Measurements from ENCODE around the gene ZNF705A. TPM values are rescaled to one million over a fixed set of nuclear protein-coding genes. Genes with fewer than 3 reads are reported as not detected.
"Not testable (repeated sequence)": the region's sequence is repeated elsewhere in the genome, so short reads cannot be mapped to it uniquely, and the experiment has no call there.

Gene ZNF705A
- total RNA-seq (2014; rRNA removed; shearing (Covaris generic)) = not detected in 2 replicates

GRCh38 chr12:8156845-8157244, at the start of gene ZNF705A:
TSS of gene ZNF705A (plus strand) at chr12:8157015. CDS start at chr12:8172626, 15,611 bp downstream.
- peak in 1 of 2 experiments; percentile 12 for DNase-seq
- peak within 1 kb of the TSS; percentile 15; the same call in 1 of the 2 replicates for H3K27ac ChIP-seq
- H3K9me3 ChIP-seq (replicated peaks) = no peaks in the 10 kb centered on the region
- H3K4me3 ChIP-seq = no peak within 1 kb of the TSS
- H3K36me3 ChIP-seq = no peaks in the 10 kb centered on the region
- no peaks in the 10 kb centered on the region; the same call in 1 of the 2 replicates for H3K27me3 ChIP-seq
- peaks cover 6% of the 10 kb centered on the region for H3K4me1 ChIP-seq

DNA sequence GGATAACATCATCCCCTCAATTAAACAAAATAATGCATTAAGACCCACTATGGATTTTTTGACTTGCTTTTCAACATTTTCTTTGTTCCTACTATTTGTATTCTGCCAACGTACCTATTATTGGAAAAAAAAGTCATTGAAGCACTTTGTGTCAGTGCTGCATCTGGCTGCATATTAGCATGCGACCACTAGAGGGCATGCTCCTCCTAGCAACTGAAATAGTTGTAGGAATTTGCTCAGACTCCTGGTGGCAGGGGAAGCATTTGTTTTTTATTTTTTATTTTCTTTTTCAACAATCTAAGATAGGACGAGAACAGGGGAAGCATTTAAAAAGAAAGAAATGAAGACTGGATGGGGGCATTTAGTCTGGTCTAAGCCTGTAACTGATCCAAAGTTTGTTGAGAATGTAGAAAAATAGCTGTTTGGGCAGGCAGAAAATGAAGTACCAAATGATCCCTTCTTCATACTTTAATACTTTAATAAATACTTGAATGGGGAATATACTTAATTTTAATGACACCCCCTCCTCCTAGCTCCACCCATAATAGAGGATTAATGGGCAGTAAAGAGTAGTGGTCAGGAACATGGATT, 47.9 kb upstream of the ZNF705A start:
- Histone ChIP-seq H3K27me3 (no peaks in the 10 kb centered on the region), H3K9me3 (replicated peaks) (0 out of 2 replicates have a peak, but pooled peaks cover 2% of the 10 kb centered on the region), H3K4me1 (no peaks in the 10 kb centered on the region), H3K4me3 (no peak overlapping the region), H3K27ac (no peak overlapping the region), H3K36me3 (no peaks in the 10 kb centered on the region)
- DNase-seq = peak; percentile 62 to 80

DNA sequence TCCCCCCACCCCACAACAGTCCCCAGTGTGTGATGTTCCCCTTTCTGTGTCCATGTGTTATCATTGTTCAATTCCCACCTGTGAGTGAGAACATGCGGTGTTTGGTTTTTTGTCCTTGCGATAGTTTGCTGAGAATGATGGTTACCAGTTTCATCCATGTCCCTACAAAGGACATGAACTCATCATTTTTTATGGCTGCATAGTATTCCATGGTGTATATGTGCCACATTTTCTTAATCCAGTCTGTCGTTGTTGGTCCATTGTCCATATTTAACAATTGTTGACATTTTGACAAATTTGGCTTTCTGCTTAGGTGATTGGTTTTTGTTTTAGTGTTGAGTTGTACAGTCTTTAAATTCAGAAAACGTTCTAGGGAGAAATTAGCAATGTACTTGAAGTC, 43.7 kb upstream of the ZNF705A start:
- H3K27ac ChIP-seq; H3K36me3 ChIP-seq; H3K27me3 ChIP-seq; H3K9me3 ChIP-seq (replicated peaks); H3K4me1 ChIP-seq; DNase-seq; H3K4me3 ChIP-seq: not testable (repeated sequence)

DNA sequence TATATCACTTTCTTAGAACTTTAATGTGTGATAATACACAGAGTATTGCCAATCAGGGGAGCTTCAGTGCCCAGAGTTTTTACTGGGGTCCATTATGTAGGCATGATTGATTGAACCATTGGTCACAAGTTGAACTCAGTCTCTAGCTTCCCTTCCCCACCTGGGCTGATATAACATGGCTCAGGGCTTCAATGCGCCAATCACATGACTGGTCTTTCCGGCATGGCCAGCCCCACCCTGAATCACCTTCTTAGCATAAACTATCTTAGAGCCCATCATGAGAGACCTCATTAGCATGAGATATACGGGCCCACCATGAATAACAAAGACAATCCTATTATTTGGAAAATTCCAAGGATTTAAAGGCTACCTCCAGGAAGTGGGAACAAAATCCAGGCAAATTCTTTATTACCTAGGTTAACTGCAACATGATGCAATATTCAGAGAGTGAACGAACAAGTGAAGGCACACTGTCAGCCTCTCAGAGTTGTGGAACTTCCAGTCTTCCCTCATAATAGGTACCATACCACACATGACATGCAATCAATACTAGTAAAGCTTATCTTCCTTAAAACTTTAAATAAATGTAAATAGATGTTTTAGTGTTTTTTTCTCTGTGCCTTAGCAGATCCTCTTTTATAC, 36.6 kb upstream of the ZNF705A start:
- no peaks in the 10 kb centered on the region for H3K9me3 ChIP-seq (replicated peaks)
- no peaks in the 10 kb centered on the region for H3K36me3 ChIP-seq
- no peak overlapping the region for H3K4me3 ChIP-seq
- H3K27ac ChIP-seq = no peak overlapping the region
- no peaks in the 10 kb centered on the region for H3K4me1 ChIP-seq
- no peak for DNase-seq
- no peaks in the 10 kb centered on the region for H3K27me3 ChIP-seq

DNA sequence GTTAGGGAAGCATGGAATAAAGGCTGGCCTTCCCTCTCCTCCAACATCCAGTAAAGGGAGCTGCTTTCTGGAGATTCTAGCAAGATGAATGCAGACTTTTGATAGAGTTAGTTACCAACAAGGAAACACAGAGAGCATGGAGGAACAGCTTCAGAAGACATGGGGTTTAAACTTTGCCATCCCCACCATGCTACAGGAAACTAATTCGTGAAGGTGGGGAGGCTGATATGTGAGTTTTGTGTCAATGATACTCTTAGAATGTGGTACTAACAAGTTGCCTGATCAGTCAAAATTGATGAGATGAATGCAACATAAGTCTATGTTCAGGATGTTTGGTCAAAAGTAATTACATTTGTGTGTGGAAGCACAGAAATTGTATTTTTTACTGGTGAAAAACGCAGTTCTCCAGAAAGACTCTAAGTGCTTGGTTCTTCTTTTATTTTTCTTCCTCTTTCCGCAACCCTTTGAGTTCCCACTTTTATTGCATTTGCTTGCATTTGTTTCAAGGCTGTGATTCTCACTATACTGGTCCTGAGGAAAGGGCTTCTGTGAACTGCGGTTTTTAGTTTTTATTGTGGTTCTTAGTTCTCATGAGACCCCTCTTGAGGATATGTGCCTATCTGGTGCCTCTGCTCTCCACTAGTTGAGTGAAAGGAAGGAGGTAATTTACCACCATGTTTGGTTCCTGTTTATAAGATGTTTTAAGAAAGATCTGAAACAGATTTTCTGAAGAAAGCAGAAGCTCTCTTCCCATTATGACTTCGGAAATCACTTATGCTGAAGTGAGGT, 33.5 kb upstream of the ZNF705A start, which contains the start of gene CLEC4A:
CLEC4A (plus strand) TSS at position 494 of the 789 bp plus-strand sequence; CDS start at position 756, 262 bp downstream.
- Histone ChIP-seq H3K27ac (no peak within 1 kb of the TSS), H3K9me3 (replicated peaks) (no peaks in the 10 kb centered on the region), H3K4me1 (no peaks in the 10 kb centered on the region), H3K4me3 (no peak within 1 kb of the TSS), H3K27me3 (no peaks in the 10 kb centered on the region), H3K36me3 (no peaks in the 10 kb centered on the region)
- DNase-seq = no peak

- no peaks in the 10 kb centered on the region for H3K36me3 ChIP-seq
- no peaks in the 10 kb centered on the region for H3K9me3 ChIP-seq (replicated peaks)
These were observed 29.7 kb upstream of the ZNF705A start for GRCh38 chr12:8127138-8127537.

DNA sequence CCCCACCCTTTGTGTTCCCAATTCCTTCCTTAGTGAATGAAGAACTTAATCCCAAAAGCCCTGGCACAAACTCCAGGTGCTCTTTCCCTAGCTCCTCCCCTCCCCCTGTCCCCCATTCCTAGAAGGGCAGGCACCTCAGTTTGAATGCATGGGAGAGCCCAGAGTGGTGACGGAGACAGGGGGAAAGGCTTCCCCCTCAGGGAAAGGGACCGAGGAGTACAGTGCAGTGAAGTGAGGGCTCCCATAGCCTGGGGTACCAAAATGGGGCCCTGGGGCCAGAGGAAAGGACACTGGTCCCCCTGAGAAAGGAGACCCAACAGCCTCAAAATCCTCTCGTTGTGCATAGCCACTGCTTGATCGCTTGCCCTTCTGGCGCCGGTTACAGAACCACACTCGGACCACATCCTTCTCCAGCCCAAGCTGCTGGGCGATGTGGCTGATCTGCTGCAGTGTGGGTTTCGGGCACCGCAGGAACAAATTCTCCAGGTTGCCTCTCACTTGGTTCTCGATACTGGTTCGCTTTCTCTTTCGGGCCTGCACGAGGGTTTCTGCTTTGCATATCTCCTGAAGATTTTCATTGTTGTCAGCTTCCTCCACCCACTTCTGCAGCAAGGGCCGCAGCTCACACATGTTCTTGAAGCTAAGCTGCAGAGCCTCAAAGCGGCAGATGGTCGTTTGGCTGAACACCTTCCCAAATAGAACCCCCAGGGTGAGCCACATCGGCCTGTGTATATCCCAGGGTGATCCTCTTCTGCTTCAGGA, 23.0 kb upstream of the ZNF705A start:
- H3K9me3 ChIP-seq (replicated peaks); H3K27me3 ChIP-seq; H3K27ac ChIP-seq; DNase-seq; H3K36me3 ChIP-seq; H3K4me1 ChIP-seq; H3K4me3 ChIP-seq: not testable (repeated sequence)

More at GRCh38 chr12:8127138-8127537, 29.7 kb upstream of the ZNF705A start:
- no peak overlapping the region for H3K27ac ChIP-seq
- H3K4me3 ChIP-seq = no peak overlapping the region
- no peak for DNase-seq
- no peaks in the 10 kb centered on the region for H3K4me1 ChIP-seq
- H3K27me3 ChIP-seq = no peaks in the 10 kb centered on the region

DNA sequence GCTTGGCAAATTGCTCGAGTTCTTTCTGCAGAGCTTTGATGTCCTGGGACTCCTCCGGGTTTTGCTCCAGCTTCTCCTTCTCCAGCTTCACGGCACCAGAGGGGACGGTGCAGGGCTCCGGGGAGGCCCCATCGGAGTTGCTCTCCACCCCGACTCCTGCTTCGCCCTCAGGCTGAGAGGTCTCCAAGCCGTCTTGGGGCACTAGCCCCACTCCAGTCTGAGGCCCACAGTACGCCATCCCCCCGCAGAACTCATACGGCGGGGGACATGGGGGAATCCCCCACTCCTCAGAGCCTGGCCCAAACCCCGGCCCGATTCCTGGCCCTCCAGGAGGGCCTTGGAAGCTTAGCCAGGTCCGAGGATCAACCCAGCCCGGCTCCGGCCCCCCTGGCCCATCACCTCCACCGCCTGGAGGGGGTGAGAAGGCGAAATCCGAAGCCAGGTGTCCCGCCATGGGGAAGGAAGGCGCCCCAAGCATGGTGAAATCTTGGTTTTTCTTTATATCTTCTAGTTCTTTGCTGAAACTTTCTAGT, 22.4 kb upstream of the ZNF705A start:
- H3K27ac ChIP-seq; H3K9me3 ChIP-seq (replicated peaks); H3K27me3 ChIP-seq; H3K4me1 ChIP-seq; DNase-seq; H3K36me3 ChIP-seq; H3K4me3 ChIP-seq: not testable (repeated sequence)

DNA sequence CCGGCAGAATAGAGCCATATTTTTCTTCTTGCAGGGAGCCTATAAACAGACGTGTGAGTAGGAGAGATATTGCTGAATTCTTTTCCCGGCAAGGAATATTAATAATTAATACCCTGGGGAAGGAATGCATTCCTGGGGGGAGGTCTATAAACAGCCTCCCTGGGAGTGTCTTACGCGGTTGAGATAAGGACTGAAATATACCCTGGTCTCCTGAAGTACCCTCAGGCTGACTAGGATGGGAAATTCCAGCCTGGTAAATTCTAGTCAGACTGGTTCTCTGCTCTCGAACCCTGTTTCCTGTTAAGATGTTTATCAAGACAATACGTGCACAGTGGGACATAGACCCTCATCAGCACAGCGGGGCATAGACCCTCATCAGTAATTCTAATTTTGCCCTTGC, 15.2 kb upstream of the ZNF705A start:
- H3K4me3 ChIP-seq; H3K4me1 ChIP-seq; H3K27ac ChIP-seq; H3K36me3 ChIP-seq; H3K27me3 ChIP-seq; H3K9me3 ChIP-seq (replicated peaks); DNase-seq: not testable (repeated sequence)

DNA sequence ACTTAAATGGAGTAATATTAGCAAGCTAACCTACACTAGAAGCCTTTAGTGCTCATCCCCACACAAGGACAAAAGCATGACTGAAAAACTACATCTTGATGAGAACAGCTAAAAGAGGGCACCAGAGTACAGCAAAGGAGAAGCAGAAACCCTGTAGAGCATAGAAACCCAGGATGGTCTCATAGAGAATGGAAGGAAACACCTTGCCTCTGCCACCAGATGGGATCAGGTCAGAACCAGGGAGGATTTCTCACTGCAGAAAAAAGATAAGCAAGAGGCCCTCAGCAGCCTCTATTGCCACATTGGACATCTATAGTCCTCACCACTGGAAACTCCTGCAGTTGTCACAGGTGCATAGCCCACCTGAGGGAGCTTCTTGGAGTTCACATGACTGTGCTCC, 13.6 kb upstream of the ZNF705A start:
- 0 out of 2 replicates have a peak, but pooled peaks cover 3% of the 10 kb centered on the region for H3K9me3 ChIP-seq (replicated peaks)
- no peaks in the 10 kb centered on the region for H3K36me3 ChIP-seq
- no peak overlapping the region for H3K4me3 ChIP-seq
- H3K27ac ChIP-seq = no peak overlapping the region
- peaks cover 8% of the 10 kb centered on the region; the same call in 1 of the 2 replicates for H3K4me1 ChIP-seq
- DNase-seq = no peak
- no peaks in the 10 kb centered on the region for H3K27me3 ChIP-seq

- H3K27ac ChIP-seq = peak overlapping the region; percentile 61
These were observed 10.9 kb upstream of the ZNF705A start for GRCh38 chr12:8145754-8146441.

GRCh38 chr12:8146442-8146771, 10.4 kb upstream of the ZNF705A start:
- peak overlapping the region; percentile 57 for H3K4me3 ChIP-seq
- no peak for DNase-seq
- no peaks in the 10 kb centered on the region for H3K36me3 ChIP-seq
- H3K9me3 ChIP-seq (replicated peaks) = 0 out of 2 replicates have a peak, but pooled peaks cover 7% of the 10 kb centered on the region
- peak overlapping the region; percentile 61 for H3K27ac ChIP-seq
- no peaks in the 10 kb centered on the region for H3K27me3 ChIP-seq
- peaks cover 8% of the 10 kb centered on the region; the same call in 1 of the 2 replicates for H3K4me1 ChIP-seq

More at GRCh38 chr12:8145754-8146441, 10.9 kb upstream of the ZNF705A start:
- Histone ChIP-seq H3K4me3 (peak overlapping the region; percentile 57), H3K36me3 (no peaks in the 10 kb centered on the region), H3K27me3 (no peaks in the 10 kb centered on the region), H3K9me3 (replicated peaks) (0 out of 2 replicates have a peak, but pooled peaks cover 7% of the 10 kb centered on the region), H3K4me1 (peaks cover 8% of the 10 kb centered on the region; the same call in 1 of the 2 replicates)
- DNase-seq = peak; percentile 85 to 89

- Histone ChIP-seq H3K4me3 (no peak overlapping the region), H3K4me1 (peaks cover 6% of the 10 kb centered on the region), H3K36me3 (no peaks in the 10 kb centered on the region), H3K9me3 (replicated peaks) (no peaks in the 10 kb centered on the region), H3K27ac (no peak overlapping the region), H3K27me3 (no peaks in the 10 kb centered on the region; the same call in 1 of the 2 replicates)
- no peak for DNase-seq
These were observed 2.3 kb upstream of the ZNF705A start for GRCh38 chr12:8154526-8154925.

GRCh38 chr12:8156416-8156815, 399 bp upstream of the ZNF705A start:
- no peak for DNase-seq
- Histone ChIP-seq H3K4me1 (peaks cover 6% of the 10 kb centered on the region), H3K27me3 (no peaks in the 10 kb centered on the region; the same call in 1 of the 2 replicates), H3K27ac (peak overlapping the region; percentile 15; the same call in 1 of the 2 replicates), H3K9me3 (replicated peaks) (no peaks in the 10 kb centered on the region), H3K4me3 (no peak overlapping the region), H3K36me3 (no peaks in the 10 kb centered on the region)
